Brain microvascular endothelial cell (primary cell): ENCODE measurements around the gene CTNNA3.

Source experiments
- DNase-seq: peaks from one replicate; pipeline ENCODE4 v3.0.0-alpha.2; 2020
- H3K27ac ChIP-seq: fragments of 250-450 bp; sonication (Bioruptor Pico); 2 replicates; pipeline ENCODE4 v1.5.1; 2020; ENCODE audit warnings: mild to moderate bottlenecking, moderate library complexity
- H3K27me3 ChIP-seq: fragments of 250-450 bp; sonication (Bioruptor Pico); replicated peaks from 2 replicates; pipeline ENCODE4 v1.5.1; 2020; ENCODE audit warnings: mild to moderate bottlenecking
- H3K36me3 ChIP-seq: fragments of 250-450 bp; sonication (Bioruptor Pico); replicated peaks from 2 replicates; pipeline ENCODE4 v1.5.1; 2020; ENCODE audit warnings: mild to moderate bottlenecking
- H3K4me3 ChIP-seq: 2 replicates; pipeline ENCODE4 v1.5.1; 2011; ENCODE audit warnings: low read depth, mild to moderate bottlenecking, control low read depth, low read length, moderate library complexity
- CTCF ChIP-seq: IDR thresholded peaks from 2 replicates; pipeline ENCODE4 v1.5.1; 2011; ENCODE audit warnings: low read depth, mild to moderate bottlenecking, moderate library complexity, low read length, control low read depth, inconsistent platforms; ENCODE audit errors: missing control alignments
- in situ Hi-C: cut with HindIII; loops from 2 replicates; pipeline ENCODE4 v1.10.0; 2017; ENCODE audit warnings: low sequenced_read_pairs, low pct_ligation_motif_present

The CTNNA3 gene

GRCh38 chr10:66190413-66190812, 1505.6 kb downstream of the CTNNA3 start:
- in situ Hi-C loops, result no loop called here
- Histone ChIP-seq H3K27ac (no peak overlapping the region), H3K36me3 (no peaks in the 10 kb centered on the region), H3K27me3 (no peaks in the 10 kb centered on the region), H3K4me3 (no peak overlapping the region)
- no peak for DNase-seq
- TF ChIP-seq CTCF, result no peak

- DNase-seq, result no peak
- no peak overlapping the region for H3K27ac ChIP-seq
- H3K4me3 ChIP-seq, result no peak overlapping the region
- no peaks in the 10 kb centered on the region for H3K27me3 ChIP-seq
- no peaks in the 10 kb centered on the region for H3K36me3 ChIP-seq
- no peak for TF ChIP-seq CTCF
- in situ Hi-C loops, result no loop called here
These were observed 1506.7 kb downstream of the CTNNA3 start for GRCh38 chr10:66189271-66189670.

GRCh38 chr10:66187053-66187733, 1508.8 kb downstream of the CTNNA3 start:
- Histone ChIP-seq H3K27me3 (no peaks in the 10 kb centered on the region), H3K4me3 (no peak overlapping the region), H3K27ac (no peak overlapping the region), H3K36me3 (no peaks in the 10 kb centered on the region)
- no peak for TF ChIP-seq CTCF
- in situ Hi-C loops, result no loop called here
- no peak for DNase-seq

- DNase-seq, result no peak
- H3K27ac ChIP-seq, result no peak overlapping the region
- H3K36me3 ChIP-seq, result no peaks in the 10 kb centered on the region
- H3K27me3 ChIP-seq, result no peaks in the 10 kb centered on the region
- no peak overlapping the region for H3K4me3 ChIP-seq
- TF ChIP-seq CTCF, result no peak
- in situ Hi-C loops, result no loop called here
These were observed 1513.0 kb downstream of the CTNNA3 start for GRCh38 chr10:66183028-66183427.

- TF ChIP-seq CTCF, result peak; percentile 44
- peak; percentile 45 for DNase-seq
- H3K27ac ChIP-seq, result no peak overlapping the region
- no peak overlapping the region for H3K4me3 ChIP-seq
- no peaks in the 10 kb centered on the region for H3K36me3 ChIP-seq
- no peaks in the 10 kb centered on the region for H3K27me3 ChIP-seq
- in situ Hi-C loops, result no loop called here
These were observed 1515.2 kb downstream of the CTNNA3 start for GRCh38 chr10:66180581-66181318.
